Ovary (tissue), 9 donors: ENCODE measurements around the gene RECQL5. TPM values are rescaled to one million over a fixed set of nuclear protein-coding genes. Genes with fewer than 3 reads are reported as not detected.
A peak's percentile ranks its signal among the peaks of the same experiment; 100 is the strongest.

Experiments
- DNase-seq, 5 donors: peaks; one replicate each; pipeline ENCODE4 v3.0.0-alpha.2; 2019 to 2020
- H3K27ac ChIP-seq, 2 donors: fragments of 200-600 bp; one replicate each; pipeline versions ENCODE4 v1.5.1 to v1.8.0; 2019 to 2022
- H3K27me3 ChIP-seq: fragments of 200-600 bp; one replicate; pipeline ENCODE4 v1.8.0; 2022
- H3K36me3 ChIP-seq: fragments of 200-600 bp; sonication (generic); one replicate; pipeline ENCODE4 v1.5.1; 2019
- H3K4me1 ChIP-seq: one replicate; pipeline ENCODE4 v1.8.1; 2013; ENCODE audit warnings: mild to moderate bottlenecking, moderate library complexity; ENCODE audit not compliant: insufficient read depth
- H3K4me3 ChIP-seq: fragments of 200-600 bp; sonication (generic); one replicate; pipeline ENCODE4 v1.5.1; 2017
- H3K9me3 ChIP-seq, 2 donors: fragments of 200-600 bp in 1 of 2; sonication (generic) in 1 of 2; one replicate each; pipeline versions ENCODE4 v1.5.1 to v1.8.1; 2013 to 2019; ENCODE audit warnings: mild to moderate bottlenecking in 1 of 2, moderate library complexity in 1 of 2
- EP300 ChIP-seq: sonication (generic); formaldehyde crosslinking; IDR thresholded peaks from one replicate; pipeline ENCODE4 v1.6.1; 2017; ENCODE audit warnings: antibody characterized with exemption
- POLR2A ChIP-seq: fragments of 450-650 bp; IDR thresholded peaks from one replicate; pipeline ENCODE4 v1.6.1; 2017; ENCODE audit warnings: antibody characterized with exemption, mild to moderate bottlenecking, moderate library complexity
- WGBS, 3 donors: extraction: QIAGEN DNeasy Blood & Tissue Kit in 1 of 3; methylation state at CpG; one replicate each; pipeline versions ENCODE4 v1.1.5 to v1.1.7; 2013 to 2017; 5-methylcytosine and 5-hydroxymethylcytosine counted together
- intact Hi-C, 4 donors: fragments of 100-400 bp; cut with DNase I; formaldehyde crosslinking; loops; one replicate each; pipeline versions ENCODE4 v1.11.0 to v1.15.1; 2022 to 2023
- polyA plus RNA-seq, 2 donors: library from polyadenylated mRNA; stranded (reverse); fragments of 200-250 nt in 1 of 2; fragments of 350-450 nt in 1 of 2; fragmentation: Illumina TruSeq in 1 of 2; extraction: RNeasy Lipid Tissue Mini Kit (QIAGEN cat#74804) in 1 of 2; gene quantifications; one replicate each; pipeline ENCODE4 v1.2.3, GENCODE V29; 2013 to 2014
- total RNA-seq, 7 donors: library from RNA; depleted of rRNA in 2 of 7; stranded (reverse); fragments of >200 nt in 2 of 7; fragmentation: NEBNext Ultra II Directional in 3 of 7; extraction: Animal tissue kit (Norgen Biotek cat#: 25700) in 3 of 7; gene quantifications; one replicate each; pipeline versions ENCODE4 v1.1.0 to v1.2.4, GENCODE V29; 2016 to 2023
- TF ChIP-seq, protein P1 (sequence below), 3 donors: fragments of 450-650 bp in 2 of 3; fragments of 200-600 bp in 1 of 3; IDR thresholded peaks; one replicate each; pipeline versions ENCODE4 v1.5.1 to v1.8.0; 2016 to 2022; ENCODE audit warnings: antibody characterized with exemption in 3 of 3, mild to moderate bottlenecking in 1 of 3
- donor health status: DM: no; HTN: no; CAD: no; lungs with moderate emphysema.
- donor health status: DM: no; HTN: no; CAD: no.
- donor health status: Bipolar disorder and iron deficiency.
- donor health status: DM: yes; HTN: yes; CAD: no.
- donor health status: DM: no; HTN: no; CAD: no.
- donor health status: DM: yes; HTN: yes; CAD: no.

The RECQL5 gene
- total and polyA plus RNA-seq, 9 donors: 13.8 to 32.8 (median 23.9) TPM

DNA sequence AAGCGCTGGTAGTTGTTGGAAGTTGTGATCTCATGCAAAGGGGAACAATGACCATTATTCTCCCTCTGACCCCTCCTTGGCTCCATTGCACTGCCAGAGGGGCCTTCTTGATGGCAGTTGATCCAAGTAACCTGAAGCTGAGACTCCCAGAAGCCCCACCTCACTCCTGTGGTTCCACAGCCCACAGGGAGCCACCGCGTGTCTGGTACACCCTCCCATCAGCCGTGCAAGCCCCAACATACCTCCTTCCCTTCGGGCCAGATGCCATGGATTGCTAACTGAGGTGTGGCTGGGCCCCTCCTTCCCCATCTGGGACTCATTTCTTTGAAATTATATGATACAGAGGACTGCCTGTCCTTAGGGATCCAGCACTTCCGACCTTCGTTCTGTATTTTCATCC is 18.0 kb upstream of the RECQL5 start:
- no peaks in the 10 kb centered on the region for H3K4me1 ChIP-seq
- H3K27ac ChIP-seq: no peak overlapping the region
- no peaks in the 10 kb centered on the region for H3K36me3 ChIP-seq
- DNase-seq: no peak
- no peak overlapping the region for H3K4me3 ChIP-seq
- intact Hi-C loops: loop anchor here in 2 of 4 donors (5.0 kb wide), 1 partner anchor 62 kb away; no protein-coding TSS in a partner anchor
- TF ChIP-seq EP300: no peak
- WGBS, 3 donors: 73 to 81% (median 79%) methylated on average over 7 of the region's 7 CpGs
- H3K9me3 ChIP-seq: no peaks in the 10 kb centered on the region
- H3K27me3 ChIP-seq: no peaks in the 10 kb centered on the region

DNA sequence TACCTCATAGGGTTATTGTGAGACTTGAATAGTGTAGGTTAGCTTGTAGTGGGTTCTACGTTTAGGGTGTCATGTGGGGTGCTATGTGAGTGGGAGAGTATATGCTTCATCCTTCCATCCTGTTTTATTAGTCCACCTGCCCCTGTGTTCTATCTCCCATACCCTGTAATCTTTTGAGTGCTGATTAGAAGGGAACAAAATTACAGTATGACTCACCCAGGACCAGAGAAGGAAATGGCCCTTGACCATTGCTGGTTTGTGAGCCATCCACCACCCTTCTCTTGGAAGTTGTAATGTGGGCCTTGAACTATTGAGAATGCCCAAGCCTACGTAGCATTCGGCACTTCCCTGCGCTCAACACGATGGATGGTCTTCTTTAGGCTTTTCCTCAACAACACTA is 17.3 kb upstream of the RECQL5 start:
- no peaks in the 10 kb centered on the region for H3K4me1 ChIP-seq
- 90 to 96% (median 94%) methylated on average over 5 of the region's 5 CpGs for WGBS, 3 donors
- H3K27ac ChIP-seq: no peak overlapping the region
- intact Hi-C loops: loop anchor here in 2 of 4 donors (5.0 kb wide), 1 partner anchor 63 kb away; no protein-coding TSS in a partner anchor
- DNase-seq: no peak
- no peaks in the 10 kb centered on the region for H3K9me3 ChIP-seq
- H3K36me3 ChIP-seq: no peaks in the 10 kb centered on the region
- TF ChIP-seq EP300 (no peak), POLR2A (no peak)
- TF ChIP-seq, protein P1, sequence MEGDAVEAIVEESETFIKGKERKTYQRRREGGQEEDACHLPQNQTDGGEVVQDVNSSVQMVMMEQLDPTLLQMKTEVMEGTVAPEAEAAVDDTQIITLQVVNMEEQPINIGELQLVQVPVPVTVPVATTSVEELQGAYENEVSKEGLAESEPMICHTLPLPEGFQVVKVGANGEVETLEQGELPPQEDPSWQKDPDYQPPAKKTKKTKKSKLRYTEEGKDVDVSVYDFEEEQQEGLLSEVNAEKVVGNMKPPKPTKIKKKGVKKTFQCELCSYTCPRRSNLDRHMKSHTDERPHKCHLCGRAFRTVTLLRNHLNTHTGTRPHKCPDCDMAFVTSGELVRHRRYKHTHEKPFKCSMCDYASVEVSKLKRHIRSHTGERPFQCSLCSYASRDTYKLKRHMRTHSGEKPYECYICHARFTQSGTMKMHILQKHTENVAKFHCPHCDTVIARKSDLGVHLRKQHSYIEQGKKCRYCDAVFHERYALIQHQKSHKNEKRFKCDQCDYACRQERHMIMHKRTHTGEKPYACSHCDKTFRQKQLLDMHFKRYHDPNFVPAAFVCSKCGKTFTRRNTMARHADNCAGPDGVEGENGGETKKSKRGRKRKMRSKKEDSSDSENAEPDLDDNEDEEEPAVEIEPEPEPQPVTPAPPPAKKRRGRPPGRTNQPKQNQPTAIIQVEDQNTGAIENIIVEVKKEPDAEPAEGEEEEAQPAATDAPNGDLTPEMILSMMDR (IDR thresholded peaks at IDR 0.05): no peak
- H3K4me3 ChIP-seq: no peak overlapping the region
- H3K27me3 ChIP-seq: no peaks in the 10 kb centered on the region

DNA sequence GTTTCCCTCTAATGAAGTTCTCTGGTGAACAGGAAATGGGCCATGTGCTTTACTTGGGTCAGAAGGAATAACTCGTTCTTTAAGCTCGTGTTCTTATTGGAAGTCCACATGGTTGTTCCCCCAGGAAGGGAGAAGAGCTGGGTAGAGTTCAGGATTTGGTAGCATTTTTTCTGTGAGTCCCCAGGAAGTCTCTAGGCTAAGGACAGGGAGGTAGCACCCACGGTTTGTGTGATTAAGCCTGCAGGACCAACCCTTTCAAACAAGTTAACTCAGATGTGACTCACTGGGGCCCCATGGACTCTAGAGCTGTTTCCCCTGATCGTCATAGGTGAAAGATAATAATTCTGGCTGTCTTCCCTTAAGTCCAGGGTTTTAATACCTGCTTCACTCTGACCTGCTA is 16.6 kb upstream of the RECQL5 start:
- Histone ChIP-seq H3K4me1 (no peaks in the 10 kb centered on the region), H3K36me3 (no peaks in the 10 kb centered on the region), H3K27me3 (no peaks in the 10 kb centered on the region), H3K9me3 (no peaks in the 10 kb centered on the region), H3K4me3 (no peak overlapping the region), H3K27ac (no peak overlapping the region)
- 81 to 90% (median 89%) methylated on average over 4 of the region's 4 CpGs for WGBS, 3 donors
- no peak for DNase-seq
- TF ChIP-seq POLR2A: no peak
- TF ChIP-seq, protein P1 (IDR thresholded peaks at IDR 0.05): no peak
- no peak for TF ChIP-seq EP300
- intact Hi-C loops: loop anchor here in 2 of 4 donors (5.0 kb wide), 1 partner anchor 64 kb away; no protein-coding TSS in a partner anchor

DNA sequence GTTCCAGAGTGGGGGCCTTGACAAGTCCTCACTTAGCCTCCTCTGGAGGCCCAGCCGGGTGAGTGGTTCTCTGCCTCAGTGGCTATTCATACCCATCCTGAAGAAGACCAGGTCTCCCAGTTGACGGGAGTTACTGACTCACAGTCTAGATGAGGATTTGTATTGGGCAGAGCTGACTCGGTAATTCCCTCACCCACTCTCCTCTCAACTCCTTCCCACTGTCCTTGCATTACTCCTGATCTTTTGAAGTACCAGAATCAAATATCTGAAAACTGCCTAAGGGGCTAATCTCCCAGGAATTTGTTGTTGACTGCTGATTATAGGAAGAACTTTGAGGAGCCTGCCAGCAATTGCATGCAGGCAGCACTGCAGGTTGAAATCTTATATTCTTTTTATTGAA is 14.3 kb upstream of the RECQL5 start:
- no peak for TF ChIP-seq POLR2A
- TF ChIP-seq, protein P1 (IDR thresholded peaks at IDR 0.05): no peak
- no peak for TF ChIP-seq EP300
- Histone ChIP-seq H3K27me3 (no peaks in the 10 kb centered on the region), H3K4me3 (no peak overlapping the region), H3K27ac (no peak overlapping the region), H3K4me1 (no peaks in the 10 kb centered on the region), H3K36me3 (no peaks in the 10 kb centered on the region), H3K9me3 (no peaks in the 10 kb centered on the region)
- 79 to 81% (median 80%) methylated on average over 3 of the region's 3 CpGs for WGBS, 3 donors
- intact Hi-C loops: loop anchor here in 2 of 4 donors (5.0 kb wide), 1 partner anchor 66 kb away; no protein-coding TSS in a partner anchor
- DNase-seq: peak in 1 of 5 donors; percentile 3

DNA sequence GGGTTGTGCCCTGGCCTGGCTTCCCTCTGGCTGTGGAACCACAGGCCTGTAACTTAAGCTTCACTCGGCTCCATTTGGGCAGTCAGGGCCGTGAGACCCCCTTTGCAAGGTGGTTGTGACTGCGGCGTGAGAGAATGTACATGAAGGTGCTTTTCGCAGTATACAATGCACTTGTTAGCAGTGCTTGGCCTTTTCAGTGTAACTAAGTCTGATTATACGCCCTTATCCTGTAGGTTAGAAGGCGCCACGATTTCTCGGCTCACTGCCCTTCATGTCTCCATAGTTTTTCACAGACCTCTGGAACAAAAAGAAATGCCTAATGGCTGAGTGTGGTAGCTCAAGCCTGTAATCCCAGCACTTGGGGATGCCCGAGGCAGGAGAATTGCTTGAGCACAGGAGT is 13.5 kb upstream of the RECQL5 start:
- H3K36me3 ChIP-seq: no peaks in the 10 kb centered on the region
- no peaks in the 10 kb centered on the region for H3K9me3 ChIP-seq
- 90 to 92% (median 91%) methylated on average over 10 of the region's 10 CpGs for WGBS, 3 donors
- no peak overlapping the region for H3K4me3 ChIP-seq
- no peaks in the 10 kb centered on the region for H3K27me3 ChIP-seq
- intact Hi-C loops: loop anchor here in 2 of 4 donors (5.0 kb wide), 1 partner anchor 67 kb away; no protein-coding TSS in a partner anchor
- TF ChIP-seq POLR2A: no peak
- TF ChIP-seq EP300: no peak
- TF ChIP-seq, protein P1 (IDR thresholded peaks at IDR 0.05): no peak
- no peaks in the 10 kb centered on the region for H3K4me1 ChIP-seq
- DNase-seq: no peak
- H3K27ac ChIP-seq: no peak overlapping the region
